K562 (cell line): ENCODE data around the gene SDF4. TPM values are rescaled to one million over a fixed set of nuclear protein-coding genes. Genes with fewer than 3 reads are reported as not detected.

ENCODE experiments used
- CTCFL ChIP-seq: IDR thresholded peaks from 2 replicates; pipeline ENCODE4 v1.6.1; 2011; ENCODE audit warnings: borderline replicate concordance, low read depth, mild to moderate bottlenecking, moderate library complexity, low read length; ENCODE audit not compliant: insufficient read depth, poor library complexity, severe bottlenecking
- E2F4 ChIP-seq: sonication (generic); formaldehyde crosslinking; IDR thresholded peaks from 2 replicates; pipeline ENCODE4 v1.8.0; 2022; ENCODE audit warnings: mild to moderate bottlenecking, low read depth, missing genetic modification reagents
- GMEB1 ChIP-seq: fragments of 250-450 bp; sonication (Bioruptor Pico); IDR thresholded peaks from 2 replicates; pipeline ENCODE4 v1.4.0; 2020; ENCODE audit warnings: mild to moderate bottlenecking
- NRF1 ChIP-seq, 2 experiments: fragments of 450-650 bp; IDR thresholded peaks in 1 of 2; conservative IDR thresholded peaks in 1 of 2; 2 replicates each; pipeline ENCODE4 v1.6.1; 2014; ENCODE audit warnings: mild to moderate bottlenecking in 2 of 2
- RAD51 ChIP-seq: fragments of 450-650 bp; IDR thresholded peaks from 2 replicates; pipeline ENCODE4 v1.7.1; 2016; ENCODE audit warnings: low read depth, mild to moderate bottlenecking, borderline replicate concordance
- RBM22 ChIP-seq: fragments of 200-400 bp; formaldehyde crosslinking; IDR thresholded peaks from 2 replicates; pipeline ENCODE4 v1.6.1; 2018; ENCODE audit warnings: low read length, low read depth; ENCODE audit not compliant: poor library complexity, severe bottlenecking
- TBP ChIP-seq: optimal IDR thresholded peaks from 2 replicates; pipeline ENCODE3; 2011; ENCODE audit warnings: low read depth, low read length, improper control_type of control experiment
- TRIM24 ChIP-seq, 2 experiments: fragments of 450-650 bp; IDR thresholded peaks; 2 replicates each; pipeline ENCODE4 v1.6.1; 2016
- ZNF124 ChIP-seq: sonication (generic); formaldehyde crosslinking; IDR thresholded peaks from 2 replicates; pipeline ENCODE4 v1.8.1; 2022; ENCODE audit warnings: missing genetic modification reagents
- ZNF217 ChIP-seq: sonication (generic); formaldehyde crosslinking; IDR thresholded peaks from 2 replicates; pipeline ENCODE4 v1.8.0; 2022; ENCODE audit warnings: mild to moderate bottlenecking, missing genetic modification reagents
- ZNF408 ChIP-seq: fragments of 250-450 bp; sonication (Bioruptor Pico); IDR thresholded peaks from 2 replicates; pipeline ENCODE4 v1.4.0; 2020; ENCODE audit warnings: low read depth, mild to moderate bottlenecking, moderate library complexity
- polyA plus RNA-seq, 8 experiments: library from polyadenylated mRNA; depleted of rRNA in 4 of 8; stranded (reverse) in 5 of 8; unstranded in 3 of 8; fragments of >200 nt; fragmentation: Nextera tagmentation in 2 of 8; fragmentation: Illumina TruSeq in 1 of 8; extraction: Ambion mirVana in 2 of 8; extraction: Trizol in 1 of 8; gene quantifications; 2 replicates each; pipeline versions ENCODE4 v1.2.1 to v1.2.3, GENCODE V29; 2011 to 2014; ENCODE audit warnings: inconsistent platforms in 1 of 8, missing spikeins in 1 of 8
- total RNA-seq, 7 experiments: library from RNA; depleted of rRNA in 6 of 7; stranded (reverse); fragments of >200 nt in 6 of 7; fragmentation: Illumina TruSeq in 2 of 7; extraction: Trizol in 2 of 7; gene quantifications; 2 replicates each; pipeline versions ENCODE4 v1.2.1 to v1.2.3, GENCODE V29; 2011 to 2021; ENCODE audit warnings: low replicate concordance in 1 of 7
- TF ChIP-seq, protein P1 (sequence below), 2 experiments: IDR thresholded peaks; 2 replicates each; pipeline ENCODE4 v1.6.1; 2012; ENCODE audit warnings: improper control_type of control experiment in 2 of 2, low read depth in 2 of 2, low read length in 2 of 2, borderline replicate concordance in 1 of 2
- TF ChIP-seq, protein P2 (sequence below): fragments of 450-650 bp; formaldehyde crosslinking; IDR thresholded peaks from 2 replicates; pipeline ENCODE4 v1.4.0; 2020; ENCODE audit warnings: mild to moderate bottlenecking, moderate library complexity

Gene SDF4
- total and polyA plus RNA-seq, 9 of the 15 experiments (the other 6 are each of a cell fraction or from before 2014, with no cell fraction given), result 0.35 to 160 (median 65.2) TPM

- TF ChIP-seq GMEB1 (CRISPR knock-in tag) (peak; percentile 66), TBP (peak; percentile 5), TRIM24 (IDR thresholded peaks at IDR 0.05) (no peak), ZNF124 (CRISPR knock-in tag) (no peak), NRF1 (conservative IDR thresholded peaks at IDR 0.05 in 1 of 2, IDR thresholded peaks at IDR 0.05 in 1 of 2) (peak; percentile 85 to 87), ZNF217 (CRISPR knock-in tag) (no peak), RBM22 (no peak), ZNF408 (CRISPR knock-in tag) (no peak), RAD51 (no peak), E2F4 (CRISPR knock-in tag) (0 out of 2 replicates have a peak, but pooled peaks have one; percentile 60), CTCFL (no peak)
- TF ChIP-seq, protein P1, sequence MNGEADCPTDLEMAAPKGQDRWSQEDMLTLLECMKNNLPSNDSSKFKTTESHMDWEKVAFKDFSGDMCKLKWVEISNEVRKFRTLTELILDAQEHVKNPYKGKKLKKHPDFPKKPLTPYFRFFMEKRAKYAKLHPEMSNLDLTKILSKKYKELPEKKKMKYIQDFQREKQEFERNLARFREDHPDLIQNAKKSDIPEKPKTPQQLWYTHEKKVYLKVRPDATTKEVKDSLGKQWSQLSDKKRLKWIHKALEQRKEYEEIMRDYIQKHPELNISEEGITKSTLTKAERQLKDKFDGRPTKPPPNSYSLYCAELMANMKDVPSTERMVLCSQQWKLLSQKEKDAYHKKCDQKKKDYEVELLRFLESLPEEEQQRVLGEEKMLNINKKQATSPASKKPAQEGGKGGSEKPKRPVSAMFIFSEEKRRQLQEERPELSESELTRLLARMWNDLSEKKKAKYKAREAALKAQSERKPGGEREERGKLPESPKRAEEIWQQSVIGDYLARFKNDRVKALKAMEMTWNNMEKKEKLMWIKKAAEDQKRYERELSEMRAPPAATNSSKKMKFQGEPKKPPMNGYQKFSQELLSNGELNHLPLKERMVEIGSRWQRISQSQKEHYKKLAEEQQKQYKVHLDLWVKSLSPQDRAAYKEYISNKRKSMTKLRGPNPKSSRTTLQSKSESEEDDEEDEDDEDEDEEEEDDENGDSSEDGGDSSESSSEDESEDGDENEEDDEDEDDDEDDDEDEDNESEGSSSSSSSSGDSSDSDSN (IDR thresholded peaks at IDR 0.05; ENCODE audit: borderline replicate concordance in 1 of 2, low read depth in 2 of 2, low read length in 2 of 2), result no peak; a peak in 1 of 4 replicates
- TF ChIP-seq, protein P2, sequence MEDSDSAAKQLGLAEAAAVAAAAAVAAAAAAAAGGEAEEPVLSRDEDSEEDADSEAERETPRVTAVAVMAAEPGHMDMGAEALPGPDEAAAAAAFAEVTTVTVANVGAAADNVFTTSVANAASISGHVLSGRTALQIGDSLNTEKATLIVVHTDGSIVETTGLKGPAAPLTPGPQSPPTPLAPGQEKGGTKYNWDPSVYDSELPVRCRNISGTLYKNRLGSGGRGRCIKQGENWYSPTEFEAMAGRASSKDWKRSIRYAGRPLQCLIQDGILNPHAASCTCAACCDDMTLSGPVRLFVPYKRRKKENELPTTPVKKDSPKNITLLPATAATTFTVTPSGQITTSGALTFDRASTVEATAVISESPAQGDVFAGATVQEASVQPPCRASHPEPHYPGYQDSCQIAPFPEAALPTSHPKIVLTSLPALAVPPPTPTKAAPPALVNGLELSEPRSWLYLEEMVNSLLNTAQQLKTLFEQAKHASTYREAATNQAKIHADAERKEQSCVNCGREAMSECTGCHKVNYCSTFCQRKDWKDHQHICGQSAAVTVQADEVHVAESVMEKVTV, result no peak
These were observed 41.9 kb upstream of the SDF4 start, which contains the start of gene UBE2J2 (continued) for GRCh38 chr1:1273512-1274298.
